ENCODE results near the gene REXO4. TPM values are rescaled to one million over a fixed set of nuclear protein-coding genes. Genes with fewer than 3 reads are reported as not detected.
A peak's percentile ranks its signal among the peaks of the same experiment; 100 is the strongest.

REXO4 gene
- 15.0 and 16.1 TPM in 2 replicates for polyA plus RNA-seq
- 13.9 and 15.4 TPM in 2 replicates for polyA minus RNA-seq

- no peaks in the 10 kb centered on the region for H3K27me3 ChIP-seq (ENCODE audit: insufficient read depth, low read depth, low read length)
- no peaks in the 10 kb centered on the region for H3K9me2 ChIP-seq (ENCODE audit: insufficient read depth, low read length)
- H3K9me3 ChIP-seq (ENCODE audit: low read length), result no peaks in the 10 kb centered on the region
- H3K79me2 ChIP-seq (replicated peaks; ENCODE audit: insufficient read depth, low read length), result peaks cover 18% of the 10 kb centered on the region
- H3K4me3 ChIP-seq (ENCODE audit: low read length), result peak within 1 kb of the TSS; percentile 80
- peak within 1 kb of the TSS; percentile 77 for H2AFZ ChIP-seq (ENCODE audit: low read depth, low read length)
- H3K4me2 ChIP-seq (ENCODE audit: low read length), result peak within 1 kb of the TSS; percentile 84
- H3F3A ChIP-seq (ENCODE audit: insufficient read depth, low read length, poor library complexity, severe bottlenecking), result no peaks in the 10 kb centered on the region
- no peaks in the 10 kb centered on the region for H4K20me1 ChIP-seq (ENCODE audit: insufficient read depth)
- H3K9ac ChIP-seq (ENCODE audit: low read length), result peak within 1 kb of the TSS; percentile 85
- TF ChIP-seq SMC3 (conservative IDR thresholded peaks at IDR 0.05; ENCODE audit: poor library complexity) (peak; percentile 63), MXI1 (conservative IDR thresholded peaks at IDR 0.05; ENCODE audit: poor library complexity, severe bottlenecking) (peak; percentile 100), REST (IDR thresholded peaks at IDR 0.05; ENCODE audit: borderline replicate concordance) (peak; percentile 76), TAF1 (IDR thresholded peaks at IDR 0.05; ENCODE audit: low read depth) (no peak), CTCF (IDR thresholded peaks at IDR 0.05; ENCODE audit: poor library complexity, severe bottlenecking) (peak; percentile 27), POLR2AphosphoS5 (IDR thresholded peaks at IDR 0.05) (peak; percentile 55), EP300 (conservative IDR thresholded peaks at IDR 0.05; ENCODE audit: poor library complexity, severe bottlenecking) (peak; percentile 54), RAD21 (conservative IDR thresholded peaks at IDR 0.05) (no peak)
- H3K27ac ChIP-seq (ENCODE audit: low read length), result peak within 1 kb of the TSS; percentile 83
- H3K36me3 ChIP-seq (ENCODE audit: insufficient read depth, low read length), result no peaks in the 10 kb centered on the region
Measured at GRCh38 chr9:133417541-133418461, at the start of gene REXO4. TSS of gene REXO4 (minus strand) at chr9:133418010. CDS start at chr9:133417844, 166 bp downstream.

- TF ChIP-seq CTCF (IDR thresholded peaks at IDR 0.05; ENCODE audit: poor library complexity, severe bottlenecking) (no peak), RAD21 (conservative IDR thresholded peaks at IDR 0.05) (no peak), POLR2AphosphoS5 (IDR thresholded peaks at IDR 0.05) (no peak), EP300 (conservative IDR thresholded peaks at IDR 0.05; ENCODE audit: poor library complexity, severe bottlenecking) (no peak), REST (IDR thresholded peaks at IDR 0.05; ENCODE audit: borderline replicate concordance) (no peak), MXI1 (conservative IDR thresholded peaks at IDR 0.05; ENCODE audit: poor library complexity, severe bottlenecking) (no peak), EZH2 (IDR thresholded peaks at IDR 0.05; ENCODE audit: borderline replicate concordance, insufficient read depth, low read length, poor library complexity, severe bottlenecking) (no peak), SMC3 (conservative IDR thresholded peaks at IDR 0.05; ENCODE audit: poor library complexity) (no peak), TAF1 (IDR thresholded peaks at IDR 0.05; ENCODE audit: low read depth) (no peak)
- Histone ChIP-seq H3K27me3 (ENCODE audit: insufficient read depth, low read depth, low read length) (no peaks in the 10 kb centered on the region), H3K27ac (ENCODE audit: low read length) (no peak overlapping the region), H2AFZ (ENCODE audit: low read depth, low read length) (no peak overlapping the region), H3K4me3 (ENCODE audit: low read length) (no peak overlapping the region), H3F3A (ENCODE audit: insufficient read depth, low read length, poor library complexity, severe bottlenecking) (no peaks in the 10 kb centered on the region), H3K79me2 (replicated peaks; ENCODE audit: insufficient read depth, low read length) (peaks cover 12% of the 10 kb centered on the region), H3K36me3 (ENCODE audit: insufficient read depth, low read length) (peaks cover 5% of the 10 kb centered on the region), H3K4me2 (ENCODE audit: low read length) (no peak overlapping the region), H3K9ac (ENCODE audit: low read length) (no peak overlapping the region), H3K9me3 (ENCODE audit: low read length) (no peaks in the 10 kb centered on the region), H3K9me2 (ENCODE audit: insufficient read depth, low read length) (no peaks in the 10 kb centered on the region), H4K20me1 (ENCODE audit: insufficient read depth) (peaks cover 3% of the 10 kb centered on the region)
Measured at GRCh38 chr9:133467101-133467500, 49.3 kb upstream of the REXO4 start.

Measured in neural cell (in vitro differentiated cells).